DMS153 (cell line): ENCODE measurements around the gene ATP6V1C2.
A peak's percentile ranks its signal among the peaks of the same experiment; 100 is the strongest.
"Not testable (repeated sequence)": the region's sequence is repeated elsewhere in the genome, so short reads cannot be mapped to it uniquely, and the experiment has no call there.

Source experiments
- DNase-seq: peaks from one replicate; lab custom pipeline; 2025; lab: John Stamatoyannopoulos, UW

The ATP6V1C2 gene

DNA sequence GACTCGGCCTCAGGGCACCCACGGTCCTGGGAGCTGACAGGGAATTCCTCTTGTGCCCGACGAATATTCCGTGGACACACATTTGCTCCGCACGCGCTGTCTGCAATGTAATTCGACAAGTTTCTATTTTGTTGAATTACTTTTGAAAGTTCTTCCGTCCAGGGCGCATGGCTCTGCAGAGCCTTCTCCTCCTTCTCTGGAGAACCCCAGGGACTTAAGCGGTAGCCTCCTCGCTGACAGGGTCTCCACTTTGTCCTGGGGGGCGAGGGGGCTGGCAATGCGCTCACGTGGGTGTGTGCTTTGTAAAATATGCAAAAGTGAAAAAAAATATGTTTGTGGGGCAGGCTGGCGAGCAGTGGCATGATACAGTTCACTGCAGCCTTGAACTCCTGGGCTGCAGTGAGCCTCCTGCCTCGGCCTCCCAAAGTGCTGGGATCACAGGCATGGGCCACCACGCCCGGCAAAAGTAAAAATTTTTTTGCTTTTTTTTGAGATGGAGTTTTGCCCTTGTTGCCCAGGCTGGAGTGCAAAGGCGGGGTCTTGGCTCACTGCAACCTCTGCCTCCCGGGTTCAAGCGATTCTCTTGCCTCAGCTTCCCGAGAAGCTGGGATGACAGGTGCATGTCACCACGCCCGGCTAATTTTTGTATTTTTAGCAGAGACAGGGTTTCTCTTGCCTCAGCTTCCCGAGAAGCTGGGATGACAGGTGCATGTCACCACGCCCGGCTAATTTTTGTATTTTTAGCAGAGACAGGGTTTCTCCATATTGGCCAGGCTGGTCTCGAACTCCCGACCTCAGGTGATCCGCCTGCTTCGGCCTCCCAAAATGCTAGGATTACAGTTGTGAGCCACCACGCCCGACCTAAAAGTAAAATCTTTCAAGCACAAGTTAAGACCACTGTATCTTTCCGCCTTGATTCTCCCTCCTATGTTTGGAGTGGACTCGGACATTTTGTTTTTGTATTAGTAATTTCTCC lies 92.0 kb downstream of the ATP6V1C2 start:
- not testable (repeated sequence) for DNase-seq

DNA sequence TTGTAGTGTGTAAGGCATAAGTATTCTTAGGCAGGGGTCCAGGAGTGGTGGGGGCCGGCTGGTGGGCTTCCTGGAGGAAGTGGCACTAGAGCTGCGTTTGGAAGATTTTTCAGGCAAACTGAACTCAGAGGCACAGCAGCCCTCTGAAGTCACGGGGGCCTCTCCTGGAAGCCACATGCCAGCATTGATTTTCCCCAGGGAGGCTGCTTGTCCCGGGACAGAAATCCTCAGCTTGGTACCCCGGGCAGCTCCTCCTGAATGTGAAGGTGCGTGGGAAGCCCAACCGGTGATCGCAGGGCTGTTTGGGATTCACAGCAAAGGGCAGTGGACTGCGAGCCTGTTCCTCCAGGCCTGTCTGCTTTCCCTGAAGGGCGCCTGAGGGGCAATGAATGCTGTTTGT lies 92.7 kb downstream of the ATP6V1C2 start:
- no peak for DNase-seq

- no peak for DNase-seq
Observed at GRCh38 chr2:10814571-10815331, 93.3 kb downstream of the ATP6V1C2 start.

- DNase-seq: no peak
Observed at GRCh38 chr2:10817413-10817812, 96.0 kb downstream of the ATP6V1C2 start.

GRCh38 chr2:10818305-10818704 lies 96.9 kb downstream of the ATP6V1C2 start:
- DNase-seq: not testable (repeated sequence)

DNA sequence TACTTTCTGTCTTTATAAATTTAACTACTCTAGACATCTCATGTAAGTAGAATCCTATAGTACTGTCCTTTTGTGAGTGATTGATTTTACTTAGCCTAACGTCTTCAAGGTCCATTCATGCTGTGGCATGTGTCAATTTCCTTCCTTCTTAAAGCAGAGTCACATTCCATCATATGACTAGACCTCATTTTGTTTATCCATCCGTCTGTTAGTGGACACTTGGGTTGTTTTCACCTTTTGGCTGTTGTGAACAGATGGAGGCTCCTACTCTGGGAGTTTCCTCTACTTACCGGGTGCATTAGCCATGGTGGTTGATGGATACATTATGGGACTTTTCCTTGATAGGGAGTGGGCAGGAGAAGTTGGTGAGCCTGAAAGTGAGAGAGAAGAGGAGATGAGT lies 97.6 kb downstream of the ATP6V1C2 start:
- DNase-seq: no peak

DNA sequence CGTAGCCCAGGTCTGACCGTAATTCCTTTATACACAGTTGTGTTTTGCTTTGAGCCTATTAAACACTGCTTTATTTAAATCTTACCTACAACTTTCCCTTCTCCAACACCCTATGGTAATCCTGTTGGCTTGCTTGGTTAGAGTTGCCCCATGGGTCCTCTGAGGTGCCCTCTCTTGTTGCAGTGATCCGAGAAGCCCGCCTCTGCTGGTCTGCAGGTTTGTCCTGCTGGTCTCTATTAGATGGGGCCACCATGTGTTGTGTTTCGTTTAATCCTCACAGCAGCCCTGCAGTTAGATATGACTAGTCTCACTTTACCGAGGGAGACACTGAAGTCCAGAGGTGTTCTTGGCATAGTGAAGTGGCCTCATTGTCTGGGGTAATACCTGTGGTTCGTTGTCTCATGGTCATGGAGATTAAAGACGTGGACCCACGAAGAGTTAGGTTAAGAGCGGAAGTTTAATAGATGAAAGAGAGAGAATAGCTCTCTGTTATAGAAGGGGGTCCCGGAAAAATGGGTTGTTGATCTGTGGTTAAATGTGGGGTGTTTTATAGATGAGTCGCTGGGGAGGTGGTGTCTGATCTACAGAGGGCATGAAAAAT lies 98.4 kb downstream of the ATP6V1C2 start:
- no peak for DNase-seq

DNA sequence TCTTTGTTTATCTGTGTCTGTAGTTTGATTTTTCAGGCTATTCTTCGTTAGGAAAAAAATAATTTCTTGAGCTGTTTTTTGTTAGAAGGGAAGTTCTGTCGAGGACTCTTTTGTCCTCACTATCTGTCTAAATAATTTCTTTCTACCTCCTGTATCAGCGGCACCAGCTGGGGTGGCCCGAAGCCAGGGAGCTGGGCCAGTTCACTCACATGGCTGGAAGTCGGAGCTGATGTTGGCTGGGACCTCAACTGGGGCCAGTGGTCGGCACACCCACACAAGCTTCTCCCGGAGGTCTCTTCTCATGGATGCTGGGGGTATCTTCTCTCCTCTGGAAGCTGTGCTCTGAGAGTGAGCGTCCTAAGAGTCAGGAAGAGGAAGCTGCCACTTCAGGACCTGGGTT lies 99.1 kb downstream of the ATP6V1C2 start:
- DNase-seq: no peak

DNA sequence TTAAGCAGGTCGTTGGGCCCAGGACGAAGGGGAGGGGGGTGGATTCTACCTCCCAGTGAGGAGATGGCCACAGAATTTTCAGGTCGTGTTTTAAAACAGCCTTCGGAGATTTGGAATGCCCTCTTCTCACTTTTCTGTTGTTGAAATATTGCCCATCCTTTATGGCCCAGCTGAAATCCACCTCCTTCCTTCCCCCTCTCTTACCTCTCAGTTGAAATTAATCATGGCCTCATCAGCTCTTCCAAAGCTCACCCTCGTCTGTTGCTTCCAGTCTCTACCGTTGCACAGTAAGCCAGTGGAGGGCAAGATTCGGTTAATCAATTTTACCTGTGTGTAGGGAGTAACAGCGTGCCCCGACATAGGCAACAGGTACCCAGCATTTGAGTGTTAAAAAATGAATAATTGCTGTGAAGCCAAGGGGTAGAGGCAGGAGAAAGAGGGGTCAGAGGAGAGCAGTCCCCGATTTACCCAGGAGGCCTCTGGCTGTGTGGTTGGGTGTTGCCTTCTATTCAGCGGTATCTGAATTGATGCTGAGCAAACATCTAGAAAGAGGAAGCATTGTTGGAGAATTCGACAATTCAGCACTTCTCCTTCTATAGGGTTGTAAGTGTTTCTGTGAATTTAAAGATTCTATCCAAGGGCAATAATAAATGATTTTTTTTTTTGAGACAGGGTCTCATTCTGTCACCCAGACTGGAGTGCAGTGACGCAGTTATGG lies 99.7 kb downstream of the ATP6V1C2 start:
- peak; percentile 9 for DNase-seq

DNA sequence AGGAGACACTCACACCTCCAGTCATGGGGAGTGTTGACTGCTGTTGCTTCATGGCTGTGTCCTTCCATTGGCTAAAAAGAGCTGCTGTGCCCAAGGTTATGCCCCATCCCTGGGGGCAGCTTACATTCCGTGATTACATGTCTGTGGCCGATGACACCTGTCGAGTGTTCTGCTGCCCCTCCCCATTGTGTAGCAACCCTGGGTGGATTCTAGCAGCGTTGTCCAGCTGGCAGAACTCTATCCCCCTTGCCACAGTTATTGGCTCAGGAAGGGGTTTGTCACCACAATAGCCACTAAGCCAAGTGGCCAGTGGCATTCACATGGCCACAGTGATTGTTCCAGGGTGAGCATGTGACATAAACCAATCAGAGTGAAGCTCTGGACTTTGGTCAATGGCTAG lies 102.8 kb downstream of the ATP6V1C2 start:
- no peak for DNase-seq

DNA sequence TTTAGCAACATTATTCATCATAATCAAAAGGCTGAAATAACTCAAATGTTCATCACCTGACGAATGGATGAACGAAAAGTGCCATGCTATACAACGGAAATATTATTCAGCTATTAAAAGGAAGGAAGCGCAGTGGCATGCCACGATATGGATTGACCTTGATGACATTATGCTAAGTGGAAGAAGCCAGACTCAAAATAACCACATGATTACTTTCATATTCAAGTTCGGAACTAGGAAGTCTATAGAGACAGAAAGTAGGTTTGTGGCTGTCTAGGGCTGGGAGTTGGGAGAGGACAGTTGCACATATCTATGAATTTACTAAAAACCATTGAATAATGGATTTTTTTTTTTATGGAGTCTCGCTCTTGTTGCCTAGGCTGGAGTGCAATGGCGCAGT lies 104.6 kb downstream of the ATP6V1C2 start:
- no peak for DNase-seq

- DNase-seq: no peak
Observed at GRCh38 chr2:10826625-10827024, 105.2 kb downstream of the ATP6V1C2 start.

DNA sequence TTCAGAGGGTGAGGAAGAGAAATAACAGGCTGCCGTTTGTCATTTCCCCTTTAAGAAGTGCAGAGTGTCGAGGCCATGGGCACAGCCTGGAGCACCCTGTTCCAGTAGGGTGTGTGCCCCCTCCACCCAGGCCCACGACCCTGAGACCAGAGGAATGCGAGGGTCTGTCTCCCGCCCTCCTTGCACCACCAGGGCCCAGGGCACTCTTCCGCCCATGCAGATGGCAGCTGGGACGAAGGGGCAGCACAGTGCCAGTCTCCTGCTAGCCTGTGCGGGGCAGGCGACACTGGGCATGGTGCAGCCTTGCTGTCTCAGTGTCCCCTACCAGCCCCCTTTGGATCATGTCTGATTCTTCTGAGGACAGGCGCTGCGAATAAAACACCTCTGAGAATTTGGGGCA lies 106.9 kb downstream of the ATP6V1C2 start:
- DNase-seq: no peak

- no peak for DNase-seq
Observed at GRCh38 chr2:10829299-10829698, 107.9 kb downstream of the ATP6V1C2 start.

GRCh38 chr2:10830203-10830602 lies 108.8 kb downstream of the ATP6V1C2 start:
- no peak for DNase-seq

- no peak for DNase-seq
Observed at GRCh38 chr2:10830641-10831399, 109.4 kb downstream of the ATP6V1C2 start.

- DNase-seq: no peak
Observed at GRCh38 chr2:10831400-10831985, 110.1 kb downstream of the ATP6V1C2 start.

- DNase-seq: peak; percentile 80
Observed at GRCh38 chr2:10832203-10832936, 110.9 kb downstream of the ATP6V1C2 start.

DNA sequence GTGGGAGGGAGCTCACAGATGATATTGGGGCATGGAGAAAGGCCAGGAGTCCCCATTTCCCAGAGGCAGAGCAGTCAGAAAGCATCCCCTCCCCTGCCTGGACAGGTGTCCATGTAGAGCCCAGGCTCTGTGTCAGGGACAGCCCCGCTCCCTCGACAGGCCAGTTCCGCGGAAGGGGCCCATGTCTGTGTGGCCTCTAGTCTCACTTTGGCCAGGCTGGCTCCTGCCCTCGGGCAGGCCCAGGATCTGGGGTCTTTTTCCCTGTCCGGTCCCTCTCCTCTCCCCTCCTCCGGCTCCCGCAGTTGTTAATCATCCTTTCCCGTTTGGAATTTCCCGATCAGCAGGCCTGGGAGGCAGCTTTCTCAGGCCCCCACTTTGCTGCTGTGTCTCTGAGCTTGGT lies 111.6 kb downstream of the ATP6V1C2 start:
- DNase-seq: no peak

- no peak for DNase-seq
Observed at GRCh38 chr2:10834068-10834655, 112.7 kb downstream of the ATP6V1C2 start.
